B cell (primary cell): ENCODE measurements around the gene SIDT2. TPM values are rescaled to one million over a fixed set of nuclear protein-coding genes. Genes with fewer than 3 reads are reported as not detected.
A peak's percentile ranks its signal among the peaks of the same experiment; 100 is the strongest.
"Not testable (repeated sequence)": the region's sequence is repeated elsewhere in the genome, so short reads cannot be mapped to it uniquely, and the experiment has no call there.

Experiments
- ATAC-seq: fragments of 200-7000 bp; cut with Tn5 transposase; one replicate; pipeline ENCODE4 v1.10.0; 2021; ENCODE audit warnings: low read depth, mild to moderate bottlenecking, moderate number of reproducible peaks, moderate library complexity
- CTCF ChIA-PET: fragments of 350-600 bp; sonication (Branson Sonifier 250); formaldehyde crosslinking; loops from one replicate; lab custom pipeline; 2021; ENCODE audit warnings: antibody characterized with exemption, inconsistent platforms; lab: Charles Lee
- POLR2A ChIA-PET: fragments of 350-600 bp; sonication (Branson Sonifier 250); formaldehyde crosslinking; loops from one replicate; lab custom pipeline; 2021; ENCODE audit warnings: antibody characterized with exemption; lab: Charles Lee
- DNase-seq: peaks from one replicate; pipeline ENCODE4 v3.0.0; 2013
- H2AFZ ChIP-seq: 2 replicates; pipeline ENCODE4 v1.6.1; 2012; ENCODE audit warnings: mild to moderate bottlenecking, low read depth, low read length; ENCODE audit not compliant: insufficient read depth, poor library complexity, severe bottlenecking
- H3K27ac ChIP-seq, 2 donors: 1 replicate in 1 of 2; 2 replicates in 1 of 2; pipeline ENCODE4 v1.5.1; 2012 to 2013; ENCODE audit warnings: low read length in 2 of 2, mild to moderate bottlenecking in 2 of 2, moderate library complexity in 1 of 2
- H3K27me3 ChIP-seq, 4 experiments: fragments of 200-600 bp in 1 of 4; sonication (generic) in 1 of 4; replicated peaks in 1 of 4; 1 replicate in 2 of 4; 2 replicates in 2 of 4; pipeline versions ENCODE4 v1.6.1 to v1.7.0; 2013 to 2016; ENCODE audit warnings: low read length in 3 of 4, mild to moderate bottlenecking in 2 of 4, mixed read lengths in 1 of 4, moderate library complexity in 1 of 4; ENCODE audit not compliant: insufficient read depth in 4 of 4, control insufficient read depth in 3 of 4; ENCODE audit errors: control extremely low read depth in 1 of 4
- H3K36me3 ChIP-seq, 2 experiments: replicated peaks in 1 of 2; 1 replicate in 1 of 2; 2 replicates in 1 of 2; pipeline versions ENCODE4 v1.6.1 to v1.7.1; 2013; ENCODE audit warnings: low read length in 1 of 2; ENCODE audit not compliant: insufficient read depth in 2 of 2, control insufficient read depth in 1 of 2; ENCODE audit errors: control extremely low read depth in 1 of 2, extremely low read depth in 1 of 2
- H3K4me1 ChIP-seq, 2 donors: fragments of 200-600 bp in 1 of 2; sonication (generic) in 1 of 2; 1 replicate in 1 of 2; 2 replicates in 1 of 2; pipeline versions ENCODE4 v1.5.1 to v1.6.1; 2013 to 2017; ENCODE audit warnings: low read length in 2 of 2; ENCODE audit not compliant: control insufficient read depth in 2 of 2, insufficient read depth in 2 of 2
- H3K4me2 ChIP-seq: replicated peaks from 2 replicates; pipeline ENCODE3; 2012; ENCODE audit warnings: mild to moderate bottlenecking, low read depth, low read length; ENCODE audit not compliant: poor library complexity, severe bottlenecking
- H3K4me3 ChIP-seq, 5 experiments: fragments of 200-600 bp in 1 of 5; sonication (generic) in 1 of 5; 1 replicate in 3 of 5; 2 replicates in 2 of 5; pipeline versions ENCODE4 v1.5.1 to v1.7.0; 2011 to 2016; ENCODE audit warnings: low read length in 4 of 5, mild to moderate bottlenecking in 4 of 5, low read depth in 2 of 5, control low read depth in 1 of 5, moderate library complexity in 1 of 5; ENCODE audit not compliant: insufficient read depth in 1 of 5; ENCODE audit errors: control extremely low read depth in 1 of 5, extremely low read depth in 1 of 5
- H3K79me2 ChIP-seq: fragments of 200-600 bp; sonication (generic); one replicate; pipeline ENCODE4 v1.6.0; 2016; ENCODE audit warnings: low read length; ENCODE audit not compliant: control insufficient read depth, insufficient read depth
- H3K9ac ChIP-seq: fragments of 200-600 bp; sonication (generic); 2 replicates; pipeline ENCODE4 v1.6.1; 2017; ENCODE audit warnings: mild to moderate bottlenecking, low read length, moderate library complexity
- H3K9me3 ChIP-seq, 3 donors: one replicate each; pipeline versions ENCODE4 v1.6.1 to v1.7.1; 2013; ENCODE audit warnings: low read length in 2 of 3; ENCODE audit not compliant: control insufficient read depth in 2 of 3, insufficient read depth in 1 of 3; ENCODE audit errors: control extremely low read depth in 1 of 3
- H4K20me1 ChIP-seq: 2 replicates; pipeline ENCODE4 v1.6.0; 2012; ENCODE audit warnings: mild to moderate bottlenecking, low read length; ENCODE audit not compliant: insufficient read depth, control insufficient read depth, poor library complexity, severe bottlenecking
- H3K27ac Mint-ChIP-seq: one replicate; pipeline ENCODE4 v1.8.0; 2021; ENCODE audit warnings: mixed read lengths
- H3K27me3 Mint-ChIP-seq: one replicate; pipeline ENCODE4 v1.8.0; 2021; ENCODE audit warnings: mixed read lengths
- H3K4me1 Mint-ChIP-seq: one replicate; pipeline ENCODE4 v1.8.0; 2021; ENCODE audit warnings: mixed read lengths
- H3K4me3 Mint-ChIP-seq: one replicate; pipeline ENCODE4 v1.8.0; 2021; ENCODE audit warnings: mixed read lengths
- H3K9me3 Mint-ChIP-seq: one replicate; pipeline ENCODE4 v1.8.0; 2022; ENCODE audit warnings: mixed read lengths; ENCODE audit not compliant: insufficient read depth
- EZH2 ChIP-seq: IDR thresholded peaks from 2 replicates; pipeline ENCODE4 v1.6.1; 2012; ENCODE audit warnings: borderline replicate concordance, low read depth, mild to moderate bottlenecking, moderate library complexity, low read length; ENCODE audit not compliant: insufficient read depth, poor library complexity, severe bottlenecking
- WGBS: methylation state at CpG from one replicate; pipeline ENCODE4 v1.1.5; 2013; ENCODE audit warnings: missing lambda C conversion rate; ENCODE audit not compliant: insufficient coverage; 5-methylcytosine and 5-hydroxymethylcytosine counted together
- intact Hi-C: fragments of 100-400 bp; cut with micrococcal nuclease; formaldehyde crosslinking; loops from one replicate; pipeline ENCODE4 v1.10.0; 2022
- polyA plus RNA-seq: library from polyadenylated mRNA; depleted of rRNA; stranded (reverse); fragments of >200 nt; gene quantifications from 2 replicates; pipeline ENCODE4 v1.2.3, GENCODE V29; 2012
- total RNA-seq, 2 donors: library from RNA; stranded (reverse); fragments of 120-200 nt in 1 of 2; gene quantifications; 1 replicate in 1 of 2; 2 replicates in 1 of 2; pipeline versions ENCODE4 v1.2.3 to v1.2.4, GENCODE V29; 2013 to 2022
- TF ChIP-seq, protein P1 (sequence below): fragments of 200-600 bp; IDR thresholded peaks from one replicate; pipeline ENCODE4 v1.8.0; 2022; ENCODE audit warnings: antibody characterized with exemption, mild to moderate bottlenecking

The SIDT2 gene
- total and polyA plus RNA-seq, 2 donors (not counting 1 experiment from before 2014, with no cell fraction given): 78.9 to 241 TPM

DNA sequence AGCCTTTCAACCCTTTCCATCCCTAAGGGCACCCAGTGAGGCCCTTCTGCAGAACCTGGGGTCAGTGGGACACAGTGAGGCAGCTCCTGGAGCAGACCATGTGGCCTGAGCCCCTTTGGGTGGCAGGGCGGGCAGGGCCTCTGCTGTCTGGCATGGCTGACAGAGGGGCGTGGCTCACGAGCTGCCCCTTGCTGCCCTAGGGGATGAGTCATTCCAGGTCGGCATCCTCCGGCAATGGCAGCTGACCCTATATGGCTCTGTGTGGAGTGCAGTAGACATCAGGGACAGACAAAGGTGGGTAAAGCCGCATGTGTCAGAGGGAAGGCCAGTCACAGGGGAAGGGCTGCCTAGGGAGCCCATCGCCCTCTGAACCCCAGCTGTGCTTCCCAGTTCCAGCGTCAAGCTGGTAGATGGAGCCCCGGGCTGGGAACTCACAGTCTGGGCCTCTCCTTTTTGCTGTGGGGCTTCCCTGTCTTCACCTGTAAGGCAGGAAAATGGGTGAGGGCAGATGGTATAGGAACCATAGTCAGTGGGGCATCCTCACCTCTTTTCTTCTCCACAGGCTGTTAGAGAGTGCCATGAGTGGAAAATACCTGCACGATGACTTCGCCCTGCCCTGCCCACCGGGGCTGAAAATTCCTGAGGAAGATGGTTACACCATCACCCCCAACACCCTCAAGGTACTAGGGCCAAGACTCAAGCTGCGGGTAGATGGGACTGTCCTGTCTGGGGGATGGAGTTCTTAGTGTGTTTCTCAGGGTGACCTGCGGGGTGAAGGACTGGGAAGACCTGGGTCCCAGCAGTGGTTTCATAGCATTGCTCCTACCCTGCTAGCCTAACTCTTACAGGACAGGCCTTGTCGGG, 41.1 kb upstream of the SIDT2 start:
- H3K4me1 ChIP-seq, H3K9me3 ChIP-seq, H3K27ac Mint-ChIP-seq, intact Hi-C loops, H4K20me1 ChIP-seq, H3K4me2 ChIP-seq, H3K27me3 ChIP-seq, H2AFZ ChIP-seq, H3K4me3 Mint-ChIP-seq, H3K4me1 Mint-ChIP-seq, DNase-seq, ATAC-seq, H3K9me3 Mint-ChIP-seq, H3K36me3 ChIP-seq, H3K4me3 ChIP-seq, H3K9ac ChIP-seq, H3K79me2 ChIP-seq, POLR2A ChIA-PET, H3K27me3 Mint-ChIP-seq, H3K27ac ChIP-seq: not testable (repeated sequence)
- CTCF ChIA-PET: interaction anchor here (2.2 kb wide), 1 partner anchor 19 kb away, joined by 7 read pairs; no protein-coding TSS in a partner anchor
- no CpG with 5 or more reads among the region's 15 CpGs for WGBS

DNA sequence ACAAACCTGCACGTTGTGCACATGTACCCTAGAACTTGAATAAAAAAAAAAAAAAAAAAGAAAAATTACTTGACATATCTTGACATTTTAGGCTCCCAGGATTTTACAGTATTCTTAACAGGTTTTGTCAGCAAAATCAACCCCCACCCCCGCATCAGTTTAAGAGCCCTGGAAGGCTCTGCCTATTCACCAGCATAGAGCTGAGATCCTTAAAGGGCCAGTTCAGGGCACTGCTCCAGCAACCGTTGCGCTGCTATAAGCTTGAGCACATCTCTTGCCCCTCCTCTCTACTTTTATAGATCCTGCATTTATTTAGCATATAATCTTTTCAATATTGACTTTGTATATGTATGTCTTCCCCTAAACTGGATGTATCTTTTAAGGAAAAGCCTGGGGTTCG, 35.2 kb upstream of the SIDT2 start:
- Mint-ChIP-seq H3K4me1 (peaks cover 34% of the 10 kb centered on the region), H3K27me3 (peaks cover 8% of the 10 kb centered on the region), H3K9me3 (no peaks in the 10 kb centered on the region), H3K27ac (peak overlapping the region; percentile 98), H3K4me3 (peak overlapping the region; percentile 95)
- DNase-seq (no peak), ATAC-seq (no peak)
- H3K36me3 ChIP-seq: peaks cover 0 to 19% of the 10 kb centered on the region in 2 experiments
- H3K9ac ChIP-seq: peak overlapping the region; percentile 83
- ChIA-PET CTCF (interaction anchor here (0.6 to 4.0 kb wide), 8 partner anchors 34 to 263 kb away, joined by 3 to 38 read pairs (median 6); partner anchors contain the start of genes PCSK7, RNF214 and SIDT2), POLR2A (interaction anchor here (0.6 to 3.4 kb wide), 9 partner anchors 11 to 356 kb away, joined by 3 to 34 read pairs (median 5); partner anchors contain the start of genes PCSK7, RNF214, SIDT2 and ZPR1)
- H3K79me2 ChIP-seq: peaks cover 49% of the 10 kb centered on the region
- no peaks in the 10 kb centered on the region for H3K27me3 ChIP-seq
- H3K4me3 ChIP-seq: peak overlapping the region; percentile 56 to 85 (median 81)
- peak overlapping the region; percentile 86 for H3K4me2 ChIP-seq
- TF ChIP-seq EZH2: no peak
- TF ChIP-seq, protein P1, sequence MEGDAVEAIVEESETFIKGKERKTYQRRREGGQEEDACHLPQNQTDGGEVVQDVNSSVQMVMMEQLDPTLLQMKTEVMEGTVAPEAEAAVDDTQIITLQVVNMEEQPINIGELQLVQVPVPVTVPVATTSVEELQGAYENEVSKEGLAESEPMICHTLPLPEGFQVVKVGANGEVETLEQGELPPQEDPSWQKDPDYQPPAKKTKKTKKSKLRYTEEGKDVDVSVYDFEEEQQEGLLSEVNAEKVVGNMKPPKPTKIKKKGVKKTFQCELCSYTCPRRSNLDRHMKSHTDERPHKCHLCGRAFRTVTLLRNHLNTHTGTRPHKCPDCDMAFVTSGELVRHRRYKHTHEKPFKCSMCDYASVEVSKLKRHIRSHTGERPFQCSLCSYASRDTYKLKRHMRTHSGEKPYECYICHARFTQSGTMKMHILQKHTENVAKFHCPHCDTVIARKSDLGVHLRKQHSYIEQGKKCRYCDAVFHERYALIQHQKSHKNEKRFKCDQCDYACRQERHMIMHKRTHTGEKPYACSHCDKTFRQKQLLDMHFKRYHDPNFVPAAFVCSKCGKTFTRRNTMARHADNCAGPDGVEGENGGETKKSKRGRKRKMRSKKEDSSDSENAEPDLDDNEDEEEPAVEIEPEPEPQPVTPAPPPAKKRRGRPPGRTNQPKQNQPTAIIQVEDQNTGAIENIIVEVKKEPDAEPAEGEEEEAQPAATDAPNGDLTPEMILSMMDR: no peak
- WGBS: 0% methylated on average over 1 of the region's 5 CpGs
- H4K20me1 ChIP-seq: peaks cover 32% of the 10 kb centered on the region
- peaks cover 20 to 25% of the 10 kb centered on the region in 2 donors for H3K4me1 ChIP-seq
- peak overlapping the region; percentile 92 for H2AFZ ChIP-seq
- H3K9me3 ChIP-seq: no peaks in the 10 kb centered on the region
- intact Hi-C loops: loop anchor here (1.0 to 10.0 kb wide), 3 partner anchors 46 to 370 kb away; partner anchors contain the start of genes CEP164 and SIK3
- peak overlapping the region; percentile 80 to 87 for H3K27ac ChIP-seq
